NCI-H460 (cell line): ENCODE results near the gene SGPP2. TPM values are rescaled to one million over a fixed set of nuclear protein-coding genes. Genes with fewer than 3 reads are reported as not detected.
"Not testable (repeated sequence)": the region's sequence is repeated elsewhere in the genome, so short reads cannot be mapped to it uniquely, and the experiment has no call there.

ENCODE experiments used
- DNase-seq: peaks from one replicate; pipeline ENCODE4 v3.0.0-alpha.2; 2016; ENCODE audit warnings: low read depth; ENCODE audit errors: extremely low read depth
- total RNA-seq: library from RNA; depleted of rRNA; stranded (reverse); fragments of >200 nt; shearing (Covaris generic); gene quantifications from 2 replicates; pipeline ENCODE4 v1.2.3, GENCODE V29; 2014

SGPP2 gene
- total RNA-seq, 1 experiment from 2014 or later, result not detected

DNA sequence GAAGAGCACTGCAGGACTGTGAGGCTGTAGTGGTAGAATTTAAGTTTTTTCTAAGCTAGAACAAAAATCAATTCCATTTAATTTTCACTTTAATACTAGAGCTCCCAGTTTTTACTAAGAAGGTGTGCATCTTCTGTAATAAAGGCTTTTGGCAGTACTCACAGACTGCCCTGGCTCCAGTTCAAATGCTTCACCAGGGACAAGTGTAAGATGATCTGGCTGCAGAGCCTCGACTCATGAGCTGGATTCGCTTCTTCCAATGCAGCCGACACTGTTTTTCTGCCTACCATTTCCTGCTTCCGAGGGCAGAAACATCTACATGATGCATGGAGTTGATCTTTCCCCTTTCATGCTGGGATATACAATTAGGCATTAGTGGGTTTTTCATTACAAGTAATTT, 144.5 kb downstream of the SGPP2 start:
- DNase-seq, result no peak

DNA sequence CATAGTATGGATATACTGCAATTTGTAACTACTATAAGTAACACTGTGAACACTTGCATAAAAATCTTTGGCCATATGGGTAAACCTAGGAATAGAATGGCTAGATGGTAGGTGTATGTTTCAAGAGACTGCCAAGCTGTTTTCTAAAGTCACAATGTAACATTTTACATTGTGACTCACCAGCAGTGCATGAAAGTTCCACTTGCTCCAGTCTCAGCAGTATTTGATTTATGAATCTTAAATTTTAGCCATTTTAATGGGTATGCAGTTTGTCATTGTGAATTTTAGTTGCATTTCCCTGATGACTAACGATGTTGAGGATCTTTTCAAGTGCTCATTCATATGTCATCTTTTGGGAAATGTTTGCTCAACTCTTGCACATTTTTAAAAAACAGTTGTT, 145.5 kb downstream of the SGPP2 start:
- no peak for DNase-seq

DNA sequence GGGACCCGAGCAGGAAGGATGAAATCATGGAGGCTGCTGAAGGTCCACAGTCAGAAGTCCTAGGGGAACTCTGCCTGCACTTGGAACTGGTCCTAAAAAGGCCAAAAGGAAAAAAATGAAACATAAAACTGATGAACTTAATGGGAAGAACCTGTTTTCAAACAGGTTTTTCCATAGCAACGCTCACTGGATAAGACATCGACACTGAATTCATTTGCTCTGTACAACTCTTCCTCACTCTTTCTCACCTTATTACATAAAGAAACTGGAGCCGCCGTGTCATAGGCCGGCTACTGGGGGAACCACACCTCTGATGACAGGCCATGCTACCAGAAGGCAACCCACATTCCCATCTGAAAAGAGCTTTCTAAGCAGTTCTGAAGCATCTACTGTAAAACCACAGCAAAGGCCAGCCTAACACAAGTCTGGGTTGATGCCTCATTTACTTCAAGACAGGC, 147.9 kb downstream of the SGPP2 start:
- DNase-seq, result no peak

DNA sequence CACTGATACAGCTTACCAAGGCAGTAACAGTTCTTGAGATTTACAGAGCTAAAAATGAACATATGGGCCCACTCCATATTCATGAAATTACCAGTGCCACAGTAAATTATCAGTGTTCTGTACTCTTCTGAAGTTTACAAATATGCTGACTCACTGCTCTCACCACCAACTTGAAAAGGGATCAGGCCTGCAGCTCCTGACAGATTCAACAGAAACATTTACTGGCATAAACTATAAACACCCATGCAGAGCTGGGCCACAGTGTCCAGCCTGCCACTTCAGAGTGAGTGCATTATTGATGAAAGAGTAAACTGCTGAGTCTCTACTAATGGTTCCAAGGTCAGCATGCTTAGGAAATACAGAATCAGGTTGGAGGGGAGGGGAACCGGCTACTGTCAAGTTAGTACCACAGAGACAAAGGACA, 148.4 kb downstream of the SGPP2 start:
- DNase-seq, result peak; percentile 18

DNA sequence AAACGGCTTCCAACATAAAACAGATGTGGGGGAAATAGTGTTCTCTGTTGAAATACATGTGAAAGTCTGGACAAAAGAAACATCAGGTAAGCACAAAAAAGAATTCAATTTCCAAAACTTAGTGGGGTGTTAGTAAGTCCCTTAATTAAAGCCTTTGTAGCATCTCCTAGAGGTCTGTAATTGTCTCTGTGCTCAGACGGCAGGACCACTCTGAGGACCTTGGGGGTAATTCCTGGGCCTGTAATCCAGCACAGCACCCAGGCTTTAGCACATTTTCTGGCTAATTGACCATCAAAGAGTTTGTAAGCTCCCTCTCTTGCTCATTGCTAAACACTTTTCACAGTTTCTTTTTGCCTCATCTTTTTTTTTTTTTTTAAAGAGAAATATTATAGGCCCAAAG, 151.3 kb downstream of the SGPP2 start:
- no peak for DNase-seq

DNA sequence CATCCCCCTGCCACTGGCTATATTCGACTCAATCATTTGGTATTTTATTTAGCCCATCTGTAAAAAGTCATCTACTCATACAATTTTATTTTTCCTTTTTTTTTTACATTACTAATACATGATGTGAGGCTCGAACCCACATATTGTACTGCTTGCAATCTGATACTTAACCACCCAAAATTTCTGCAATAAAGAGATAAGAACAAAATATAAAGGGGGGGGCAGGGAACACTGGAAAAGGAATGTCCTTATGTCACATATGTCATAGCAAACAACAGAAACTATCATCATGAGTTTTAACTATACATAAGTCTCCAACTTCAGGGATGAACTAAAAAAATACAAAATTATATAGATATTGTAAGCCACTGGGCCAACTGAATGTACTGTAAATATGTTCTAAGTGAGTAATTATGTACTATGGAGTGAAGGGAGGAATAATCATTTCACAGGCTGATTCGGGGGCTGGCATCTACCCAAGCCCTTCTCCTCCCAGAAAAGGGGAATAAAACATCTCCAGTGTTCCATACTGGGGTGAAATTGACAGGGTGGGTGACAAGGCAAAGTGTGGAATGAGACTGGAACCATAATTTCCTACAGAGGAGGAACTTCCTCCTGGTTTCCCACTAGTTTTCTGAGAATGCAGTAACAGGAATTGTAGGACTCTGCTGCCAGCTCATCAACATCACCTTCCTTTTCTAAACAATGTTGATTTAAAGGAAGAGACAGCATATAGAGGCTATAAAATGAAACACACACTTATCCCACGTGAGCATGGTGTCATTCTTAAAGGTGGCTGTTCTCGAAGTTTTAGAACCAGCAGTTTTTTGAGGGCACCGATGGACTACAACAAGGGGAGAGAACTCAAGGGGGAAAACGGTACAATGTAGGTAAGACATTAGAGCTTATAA, 152.1 kb downstream of the SGPP2 start:
- no peak for DNase-seq

DNA sequence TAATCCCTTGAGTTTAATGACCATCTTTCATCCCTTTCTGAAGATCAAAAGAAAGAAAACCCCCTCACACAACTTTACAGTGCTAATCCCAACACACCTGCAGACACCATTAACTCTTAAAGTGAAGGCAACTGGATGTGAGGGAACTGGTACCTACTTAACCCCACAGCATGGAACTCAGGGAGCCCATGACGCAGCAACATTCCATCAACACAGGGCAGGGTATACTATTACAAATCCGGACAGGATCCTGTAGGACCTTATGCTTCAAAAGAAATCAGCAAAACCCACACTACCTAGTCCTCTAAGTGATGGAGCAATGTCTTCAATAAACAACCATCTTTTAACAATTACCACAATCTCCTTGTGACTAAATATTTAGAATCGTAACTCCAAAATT, 153.0 kb downstream of the SGPP2 start:
- no peak for DNase-seq

DNA sequence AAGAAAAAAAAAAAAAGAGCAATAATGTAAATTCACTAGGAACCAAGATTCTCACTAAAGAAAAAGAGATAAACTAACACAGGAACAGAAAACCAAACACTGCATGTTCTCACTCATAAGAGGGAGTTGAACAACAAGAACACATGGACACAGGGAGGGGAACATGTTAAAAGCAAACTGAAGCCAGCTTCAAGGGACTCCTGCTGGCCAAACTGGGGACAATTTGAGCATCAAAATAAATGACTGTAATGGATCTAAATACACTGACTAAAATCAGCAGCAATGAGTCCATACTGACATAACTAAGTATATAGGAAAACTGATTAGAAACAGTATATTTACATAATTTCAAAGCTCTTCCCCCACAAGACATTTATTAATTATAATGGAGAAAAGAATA, 158.6 kb downstream of the SGPP2 start:
- no peak for DNase-seq

DNA sequence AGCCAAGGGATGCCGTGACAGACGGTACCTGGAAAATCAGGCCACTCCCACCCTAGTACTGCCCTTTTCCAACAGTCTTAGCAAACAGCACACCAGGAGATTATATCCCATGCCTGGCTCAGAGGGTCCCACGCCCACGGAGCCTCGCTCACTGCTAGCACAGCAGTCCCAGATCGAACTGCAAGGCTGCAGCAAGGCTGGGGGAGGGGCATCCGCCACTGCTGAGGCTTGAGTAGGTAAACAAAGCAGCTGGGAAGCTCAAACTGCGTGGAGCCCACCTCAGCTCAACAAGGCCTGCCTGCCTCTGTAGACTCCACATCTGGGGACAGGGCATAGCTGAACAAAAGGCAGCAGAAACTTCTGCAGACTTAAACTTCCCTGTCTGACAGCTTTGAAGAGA, 160.2 kb downstream of the SGPP2 start:
- not testable (repeated sequence) for DNase-seq

DNA sequence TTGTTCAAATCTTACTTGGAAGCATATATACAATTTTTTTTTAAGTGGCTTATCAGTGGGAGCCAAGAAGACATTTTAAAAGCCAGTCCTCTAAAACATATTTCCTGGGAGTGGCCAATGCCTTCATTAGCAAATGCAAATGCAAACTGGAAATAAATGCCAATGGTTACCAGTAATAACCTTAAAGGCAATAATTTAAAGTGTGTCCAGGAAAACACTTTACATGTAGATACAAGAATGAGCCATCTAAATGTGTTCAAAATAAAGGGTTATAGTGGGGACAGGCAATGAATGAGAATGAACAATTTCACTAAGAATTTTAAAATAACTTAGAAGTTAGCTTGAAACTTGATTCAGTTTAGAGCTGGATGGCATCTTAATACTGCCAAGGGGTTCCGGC, 167.3 kb downstream of the SGPP2 start:
- no peak for DNase-seq

DNA sequence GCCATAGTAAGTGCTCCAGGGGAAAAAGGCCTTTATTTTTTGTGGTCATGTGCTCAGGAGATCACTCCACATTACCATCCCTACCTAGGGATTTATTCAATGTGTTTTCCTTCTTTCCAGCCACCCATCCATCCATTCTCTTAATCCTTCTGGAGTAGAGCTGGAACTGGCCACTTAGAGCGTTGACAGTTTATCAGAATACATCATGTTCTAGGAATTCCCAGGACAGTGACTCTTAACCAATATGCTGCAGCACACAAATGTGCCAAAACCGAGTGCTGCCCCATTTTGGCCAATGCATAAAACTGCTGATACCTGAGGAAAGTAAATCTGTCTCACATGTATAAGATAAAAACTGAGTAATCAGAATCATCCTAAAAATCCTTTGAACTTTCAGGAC, 167.8 kb downstream of the SGPP2 start:
- DNase-seq, result no peak

DNA sequence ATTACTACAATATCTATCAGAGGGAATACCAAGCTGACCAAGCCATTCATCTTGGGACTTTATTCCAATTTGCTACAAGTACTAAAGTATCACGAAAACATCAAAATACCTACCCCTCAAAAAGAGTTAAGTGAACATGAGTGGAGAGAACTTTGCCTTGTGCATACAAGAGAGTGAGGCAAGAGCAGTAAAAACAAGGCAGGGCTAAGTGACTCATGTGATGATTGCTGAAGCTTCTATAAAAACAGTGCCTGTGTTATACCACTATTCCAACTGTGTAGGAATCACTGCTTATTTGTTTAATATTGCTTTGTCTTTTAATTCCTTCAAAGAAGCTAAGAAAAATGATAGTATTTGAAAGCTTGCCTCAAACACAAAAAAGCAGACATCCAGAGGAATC, 170.3 kb downstream of the SGPP2 start:
- no peak for DNase-seq

DNA sequence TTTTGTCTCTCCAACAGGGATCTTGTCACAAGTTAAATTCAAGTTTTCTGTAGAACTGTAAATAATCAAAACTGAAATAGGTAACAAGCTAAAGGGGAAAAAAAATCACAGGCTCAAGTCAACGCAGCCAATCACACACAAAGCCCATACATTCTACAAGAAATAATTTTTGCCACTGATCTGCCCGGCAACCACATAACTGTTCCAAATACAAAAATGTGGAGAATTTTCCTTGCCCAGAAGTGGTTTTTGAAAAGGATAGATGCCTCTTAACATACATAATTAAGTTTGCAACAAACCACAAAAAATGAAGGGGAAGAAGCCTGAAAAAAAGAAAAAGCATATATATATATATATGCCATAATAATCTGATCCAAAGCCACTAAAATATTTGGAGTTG, 171.2 kb downstream of the SGPP2 start:
- DNase-seq, result no peak

DNA sequence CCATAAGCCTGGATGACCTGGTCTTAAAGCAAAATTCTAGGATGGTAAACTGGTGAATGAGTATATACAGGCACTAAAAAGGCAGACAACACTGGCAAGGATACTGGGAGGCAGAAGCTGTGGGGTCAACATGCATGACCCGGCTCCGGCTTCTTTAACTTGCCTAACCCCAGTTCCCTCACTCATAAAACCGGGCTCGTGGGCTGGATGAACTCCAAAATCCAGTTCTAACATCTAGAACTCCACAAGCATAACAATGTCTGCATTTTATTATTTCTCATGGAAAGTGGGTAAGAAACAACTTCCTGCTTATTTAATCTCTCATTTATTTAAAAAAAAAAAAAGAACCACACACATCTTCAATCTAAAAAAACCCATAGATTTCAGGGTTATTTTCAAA, 174.3 kb downstream of the SGPP2 start:
- no peak for DNase-seq

DNA sequence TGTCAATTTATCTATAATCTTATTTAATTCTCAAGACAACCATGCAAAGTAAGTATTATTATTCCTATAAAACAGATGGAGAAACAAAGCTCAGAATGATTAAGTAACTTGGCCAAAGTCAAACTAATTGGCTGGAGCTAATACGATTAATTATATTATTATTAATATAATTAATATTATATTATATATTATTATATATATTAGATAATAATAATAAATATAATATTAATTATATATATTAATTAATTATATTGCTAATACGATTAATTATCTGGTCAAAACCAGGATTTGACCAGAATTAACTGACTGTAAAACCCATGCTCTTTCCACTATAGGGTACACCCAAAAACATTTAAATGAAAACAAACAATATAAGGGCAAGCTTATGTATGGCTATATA, 179.2 kb downstream of the SGPP2 start:
- no peak for DNase-seq

DNA sequence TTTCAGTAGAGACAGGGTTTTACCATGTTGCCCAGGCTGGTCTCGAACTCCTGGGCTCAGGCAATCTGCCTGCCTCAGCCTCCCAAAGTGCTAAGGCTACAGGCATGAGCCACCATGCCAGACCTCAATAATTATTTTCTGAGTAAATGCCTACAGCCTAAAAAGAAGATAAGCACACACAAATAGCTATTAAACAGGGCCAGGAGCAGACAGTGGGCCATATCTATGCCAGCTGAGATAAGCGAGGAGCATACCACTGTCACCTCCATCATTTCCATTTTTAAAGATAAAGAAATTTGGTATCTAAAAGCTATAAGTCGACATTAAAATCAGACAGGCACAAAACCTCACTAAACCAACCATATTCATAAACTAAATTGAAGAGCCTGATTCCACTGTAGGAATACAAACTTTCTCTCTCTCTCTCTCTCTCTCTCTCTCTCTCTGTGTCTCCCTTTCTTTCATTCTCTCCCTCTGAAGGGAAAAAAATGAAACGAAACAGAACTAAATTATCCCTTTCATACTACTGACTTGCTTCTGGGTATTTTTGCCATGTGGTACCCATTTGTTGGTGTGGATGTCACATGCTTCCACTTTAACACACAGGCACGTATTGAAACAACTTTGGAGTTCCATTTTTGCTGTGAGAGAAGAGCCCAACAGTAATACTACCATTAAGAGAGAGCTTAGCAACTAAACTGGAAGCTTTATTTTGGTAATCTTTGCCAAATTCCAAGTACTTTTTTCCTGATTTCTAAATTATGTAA, 180.6 kb downstream of the SGPP2 start:
- DNase-seq, result no peak

DNA sequence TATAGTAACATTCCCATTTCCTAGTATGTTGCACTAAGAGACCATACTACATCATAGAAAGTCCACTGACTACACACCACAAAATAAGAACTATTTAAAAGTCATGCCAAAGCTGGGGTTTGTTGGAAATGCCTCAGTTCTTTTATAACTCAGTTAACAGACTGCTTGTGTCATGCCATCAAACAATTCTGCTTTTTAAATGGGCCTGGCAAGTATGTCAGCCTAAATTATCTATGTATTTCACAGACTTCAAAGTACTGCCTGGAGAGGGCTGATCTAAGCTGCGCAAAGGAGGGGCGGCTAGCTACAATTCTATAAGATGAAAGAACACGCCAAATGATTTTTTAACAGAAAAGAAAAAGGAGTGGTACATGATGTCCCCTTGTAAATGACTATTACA, 182.0 kb downstream of the SGPP2 start:
- no peak for DNase-seq

DNA sequence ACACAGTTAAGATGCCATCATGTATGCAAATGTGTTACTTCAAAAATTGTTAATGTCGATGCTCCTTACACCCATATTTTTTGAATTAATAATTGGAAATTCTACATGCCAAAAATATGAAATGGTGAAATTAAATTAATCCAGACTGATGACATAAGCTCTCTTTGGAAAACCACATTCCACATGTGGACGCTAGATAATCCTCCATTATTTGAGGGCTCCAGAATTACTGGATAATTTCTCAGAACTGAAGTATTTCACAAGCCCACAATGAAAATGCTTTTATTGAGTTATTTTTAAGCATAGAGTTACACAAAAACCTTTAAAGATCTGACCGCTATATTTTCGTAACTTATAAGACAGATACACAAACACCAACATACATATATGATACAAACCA, 183.7 kb downstream of the SGPP2 start:
- no peak for DNase-seq

DNA sequence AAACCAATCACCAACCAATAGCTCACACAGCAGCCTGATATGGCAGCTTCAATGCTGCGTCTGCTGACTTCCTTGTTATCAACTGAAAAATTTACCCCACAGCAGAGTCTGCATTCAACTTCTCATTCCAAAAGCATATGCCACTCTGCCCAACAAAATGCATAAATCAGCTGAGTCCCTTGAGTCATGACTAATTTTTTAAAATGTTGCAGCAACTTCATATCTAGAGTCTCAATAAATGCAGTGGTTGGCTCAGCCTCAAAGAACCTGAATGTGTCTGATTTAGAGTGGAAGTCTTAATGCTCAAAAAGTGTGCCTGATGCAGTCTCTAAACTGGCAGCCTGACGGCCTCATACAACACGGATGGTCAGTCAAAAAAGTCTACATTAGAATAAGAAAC, 185.0 kb downstream of the SGPP2 start:
- DNase-seq, result no peak
